Neural progenitor cell (in vitro differentiated cells): ENCODE results near the gene ROM1. TPM values are rescaled to one million over a fixed set of nuclear protein-coding genes. Genes with fewer than 3 reads are reported as not detected.
A peak's percentile ranks its signal among the peaks of the same experiment; 100 is the strongest.

Source experiments
- DNase-seq: peaks from one replicate; pipeline ENCODE4 v3.0.0-alpha.2; 2016; ENCODE audit warnings: low spot score
- H2AFZ ChIP-seq: fragments of 200-600 bp; sonication (generic); replicated peaks from 2 replicates; pipeline ENCODE4 v1.6.1; 2016; ENCODE audit warnings: antibody characterized with exemption
- H3F3A ChIP-seq: fragments of 200-600 bp; sonication (generic); 2 replicates; pipeline ENCODE4 v1.6.1; 2016; ENCODE audit warnings: antibody characterized with exemption, low read depth
- H3K27ac ChIP-seq: fragments of 200-600 bp; sonication (generic); 2 replicates; pipeline ENCODE4 v1.5.1; 2016; ENCODE audit warnings: mild to moderate bottlenecking
- H3K27me3 ChIP-seq: fragments of 200-600 bp; sonication (generic); 2 replicates; pipeline ENCODE4 v1.6.1; 2016; ENCODE audit warnings: mild to moderate bottlenecking, moderate library complexity
- H3K36me3 ChIP-seq: fragments of 200-600 bp; sonication (generic); 2 replicates; pipeline ENCODE4 v1.5.1; 2016
- H3K4me1 ChIP-seq: fragments of 200-600 bp; sonication (generic); 2 replicates; pipeline ENCODE4 v1.6.1; 2016; ENCODE audit warnings: mixed run types
- H3K4me2 ChIP-seq: fragments of 200-600 bp; sonication (generic); 2 replicates; pipeline ENCODE4 v1.6.1; 2016
- H3K4me3 ChIP-seq: fragments of 200-600 bp; sonication (generic); 2 replicates; pipeline ENCODE4 v1.5.1; 2016
- H3K79me2 ChIP-seq: fragments of 200-600 bp; sonication (generic); 2 replicates; pipeline ENCODE4 v1.6.1; 2016; ENCODE audit warnings: low read depth
- H3K9ac ChIP-seq: fragments of 200-600 bp; sonication (generic); 2 replicates; pipeline ENCODE4 v1.6.1; 2016
- H3K9me3 ChIP-seq: fragments of 200-600 bp; sonication (generic); 2 replicates; pipeline ENCODE4 v1.5.1; 2016; ENCODE audit warnings: low read depth
- H4K20me1 ChIP-seq: fragments of 200-600 bp; sonication (generic); 2 replicates; pipeline ENCODE4 v1.6.1; 2016; ENCODE audit warnings: low read depth
- H3K27ac Mint-ChIP-seq: 3 replicates; pipeline ENCODE4 v1.8.0; 2021; ENCODE audit warnings: mixed read lengths
- H3K27me3 Mint-ChIP-seq: 2 replicates; pipeline ENCODE4 v1.8.0; 2022; ENCODE audit warnings: low read depth, mild to moderate bottlenecking, inconsistent platforms, moderate library complexity, mixed read lengths; ENCODE audit not compliant: insufficient read depth
- H3K36me3 Mint-ChIP-seq: 3 replicates; pipeline ENCODE4 v1.8.0; 2021; ENCODE audit warnings: mixed read lengths
- H3K4me1 Mint-ChIP-seq: 3 replicates; pipeline ENCODE4 v1.8.0; 2021; ENCODE audit warnings: mixed read lengths
- H3K4me3 Mint-ChIP-seq: 3 replicates; pipeline ENCODE4 v1.8.0; 2021; ENCODE audit warnings: mild to moderate bottlenecking, moderate library complexity, mixed read lengths
- H3K9me3 Mint-ChIP-seq: 3 replicates; pipeline ENCODE4 v1.8.0; 2020; ENCODE audit warnings: mixed read lengths
- CTCF ChIP-seq: fragments of 200-600 bp; sonication (generic); IDR thresholded peaks from 2 replicates; pipeline ENCODE4 v1.5.1; 2017; ENCODE audit warnings: antibody characterized with exemption, mild to moderate bottlenecking
- EZH2 ChIP-seq: fragments of 200-600 bp; sonication (generic); IDR thresholded peaks from 2 replicates; pipeline ENCODE4 v1.6.1; 2017; ENCODE audit warnings: antibody characterized with exemption, mild to moderate bottlenecking, moderate library complexity
- EZH2phosphoT487 ChIP-seq: fragments of 200-600 bp; sonication (generic); IDR thresholded peaks from 2 replicates; pipeline ENCODE4 v1.6.1; 2017; ENCODE audit warnings: antibody characterized with exemption
- total RNA-seq: library from RNA; depleted of rRNA; stranded (reverse); fragments of >200 nt; gene quantifications from 2 replicates; pipeline ENCODE4 v1.2.3, GENCODE V29; 2015; ENCODE audit warnings: low replicate concordance

Gene ROM1
- total RNA-seq, 1 donor from 2014 or later: not detected

DNA sequence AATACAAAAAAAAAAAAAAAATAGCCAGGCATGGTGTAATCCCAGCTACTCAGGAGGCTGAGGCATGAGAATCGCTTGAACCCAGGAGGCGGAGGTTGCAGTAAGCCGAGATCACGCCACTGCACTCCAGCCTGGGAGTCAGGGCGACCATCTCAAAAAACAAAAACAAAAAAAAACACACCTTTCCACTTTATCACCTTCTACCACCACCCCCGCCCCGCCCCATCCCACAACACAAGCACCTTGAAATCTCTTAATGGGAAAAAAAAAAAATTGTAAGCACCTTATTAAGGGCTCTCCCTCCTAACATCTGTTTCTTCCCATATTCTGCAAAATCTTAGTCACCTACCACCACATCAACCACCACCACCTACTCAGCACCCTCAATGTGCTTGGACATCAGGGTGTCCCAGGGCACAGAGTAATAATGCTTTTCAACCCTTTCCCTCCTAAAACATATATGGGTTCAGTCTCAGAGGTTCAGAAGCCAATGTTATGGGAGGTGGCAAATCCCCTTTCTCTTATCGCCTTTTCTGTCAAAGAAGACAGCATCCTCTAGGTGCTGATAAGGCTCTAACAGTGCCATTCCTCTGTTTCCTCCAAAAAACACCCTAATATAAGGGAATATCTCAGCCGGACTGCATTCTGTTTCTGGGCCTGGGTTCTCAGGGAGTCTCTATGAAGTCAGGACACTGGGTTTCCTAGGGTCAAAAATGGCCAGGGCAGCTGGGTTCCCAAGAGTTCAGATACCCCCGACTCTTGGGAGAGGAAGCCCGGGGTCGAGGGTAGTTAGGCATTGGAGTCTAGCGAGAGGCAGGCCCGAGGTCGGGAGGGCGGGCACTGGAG is 39.3 kb downstream of the ROM1 start:
- TF ChIP-seq CTCF (peak; percentile 2), EZH2 (no peak), EZH2phosphoT487 (no peak)
- Histone ChIP-seq H3K27ac (peak overlapping the region; percentile 40), H3K9me3 (no peaks in the 10 kb centered on the region), H3K79me2 (peaks cover 29% of the 10 kb centered on the region), H3K4me2 (peak overlapping the region; percentile 90), H3K9ac (peak overlapping the region; percentile 89), H3K36me3 (no peaks in the 10 kb centered on the region), H2AFZ (peak overlapping the region; percentile 98), H3K4me3 (peak overlapping the region; percentile 90), H3K4me1 (no peaks in the 10 kb centered on the region), H3F3A (peaks cover 17% of the 10 kb centered on the region), H4K20me1 (peaks cover 3% of the 10 kb centered on the region), H3K27me3 (no peaks in the 10 kb centered on the region)
- DNase-seq: no peak
- peaks cover 21% of the 10 kb centered on the region for H3K4me1 Mint-ChIP-seq
- no peaks in the 10 kb centered on the region for H3K9me3 Mint-ChIP-seq
- H3K4me3 Mint-ChIP-seq: peak overlapping the region; percentile 93
- peaks cover 2% of the 10 kb centered on the region for H3K36me3 Mint-ChIP-seq
- no peaks in the 10 kb centered on the region for H3K27me3 Mint-ChIP-seq
- H3K27ac Mint-ChIP-seq: peak overlapping the region; percentile 90

- H3K4me3 Mint-ChIP-seq: peak overlapping the region; percentile 76
- H3K4me1 Mint-ChIP-seq: peaks cover 21% of the 10 kb centered on the region
- peak overlapping the region; percentile 42 for H3K27ac Mint-ChIP-seq
- TF ChIP-seq EZH2 (no peak), CTCF (no peak), EZH2phosphoT487 (no peak)
- H3K36me3 ChIP-seq: no peaks in the 10 kb centered on the region
- no peaks in the 10 kb centered on the region for H3K36me3 Mint-ChIP-seq
- H3K9me3 Mint-ChIP-seq: no peaks in the 10 kb centered on the region
- H3K27ac ChIP-seq: no peak overlapping the region
- no peaks in the 10 kb centered on the region for H3K27me3 Mint-ChIP-seq
- H3K4me2 ChIP-seq: no peak overlapping the region
- no peaks in the 10 kb centered on the region for H3K4me1 ChIP-seq
- DNase-seq: no peak
- H3K9me3 ChIP-seq: no peaks in the 10 kb centered on the region
- no peaks in the 10 kb centered on the region for H4K20me1 ChIP-seq
- no peak overlapping the region for H3K9ac ChIP-seq
- H3K27me3 ChIP-seq: no peaks in the 10 kb centered on the region
- H2AFZ ChIP-seq: no peak overlapping the region
- H3K79me2 ChIP-seq: peaks cover 29% of the 10 kb centered on the region
- no peak overlapping the region for H3K4me3 ChIP-seq
- peaks cover 14% of the 10 kb centered on the region for H3F3A ChIP-seq
These were observed 41.2 kb downstream of the ROM1 start for GRCh38 chr11:62654297-62654696.

DNA sequence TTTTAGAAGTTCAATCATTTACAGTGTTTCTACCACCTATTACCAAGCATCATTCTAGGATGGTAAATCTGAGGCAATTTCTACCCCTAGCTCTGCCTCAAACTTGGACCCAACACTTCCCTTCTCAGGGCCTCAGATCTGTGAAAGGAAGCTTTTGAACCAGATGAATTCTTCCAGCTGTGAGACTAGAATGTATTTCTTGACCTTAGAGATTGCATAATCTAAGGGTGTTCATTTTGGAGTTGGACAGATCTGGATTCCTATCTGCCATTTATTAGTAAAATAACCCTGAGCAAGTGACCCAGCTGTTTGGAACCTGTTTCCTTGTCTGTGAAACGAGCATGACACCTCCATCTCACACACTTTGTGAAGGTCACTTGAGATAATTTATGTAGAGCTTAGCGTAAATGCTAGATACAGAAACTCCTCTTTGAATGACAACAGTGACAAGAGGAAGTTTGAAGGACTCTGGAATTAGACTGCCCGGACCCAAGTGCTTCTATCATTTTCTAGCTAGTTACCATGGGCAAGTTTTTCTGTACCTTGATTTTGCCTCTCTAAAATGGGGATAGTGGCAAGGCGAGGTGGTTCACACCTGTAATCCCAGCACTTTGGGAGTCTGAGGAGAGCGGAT is 43.9 kb downstream of the ROM1 start:
- Mint-ChIP-seq H3K27me3 (no peaks in the 10 kb centered on the region), H3K4me1 (peaks cover 18% of the 10 kb centered on the region), H3K36me3 (no peaks in the 10 kb centered on the region), H3K4me3 (no peak overlapping the region), H3K27ac (no peak overlapping the region), H3K9me3 (no peaks in the 10 kb centered on the region)
- H3K9me3 ChIP-seq: no peaks in the 10 kb centered on the region
- H3F3A ChIP-seq: peaks cover 14% of the 10 kb centered on the region
- no peaks in the 10 kb centered on the region for H4K20me1 ChIP-seq
- H3K9ac ChIP-seq: no peak overlapping the region
- H3K79me2 ChIP-seq: peaks cover 12% of the 10 kb centered on the region
- no peaks in the 10 kb centered on the region for H3K27me3 ChIP-seq
- no peak overlapping the region for H3K4me2 ChIP-seq
- H3K36me3 ChIP-seq: no peaks in the 10 kb centered on the region
- no peak overlapping the region for H3K4me3 ChIP-seq
- no peak overlapping the region for H2AFZ ChIP-seq
- DNase-seq: no peak
- TF ChIP-seq EZH2phosphoT487 (no peak), CTCF (no peak), EZH2 (no peak)
- H3K27ac ChIP-seq: no peak overlapping the region
- H3K4me1 ChIP-seq: no peaks in the 10 kb centered on the region
